ENCODE data around the gene MTAP.
A peak's percentile ranks its signal among the peaks of the same experiment; 100 is the strongest.

MTAP gene

GRCh38 chr9:21804791-21805190 is 2.4 kb downstream of the MTAP start:
- no peak for DNase-seq (ENCODE audit: low read depth in 3 of 3)

GRCh38 chr9:21806644-21807043 is 4.2 kb downstream of the MTAP start:
- DNase-seq (ENCODE audit: low read depth in 3 of 3): no peak

GRCh38 chr9:21810388-21810787 is 8.0 kb downstream of the MTAP start:
- DNase-seq (ENCODE audit: low read depth in 3 of 3): no peak

GRCh38 chr9:21810881-21811280 is 8.4 kb downstream of the MTAP start:
- no peak for DNase-seq (ENCODE audit: low read depth in 3 of 3)

GRCh38 chr9:21811914-21812313 is 9.5 kb downstream of the MTAP start:
- DNase-seq (ENCODE audit: low read depth in 3 of 3): no peak

- no peak for DNase-seq (ENCODE audit: low read depth in 3 of 3)
Observed at GRCh38 chr9:21812415-21812814, 10.0 kb downstream of the MTAP start.

GRCh38 chr9:21812946-21813568 is 10.6 kb downstream of the MTAP start:
- peak; percentile 34 to 52 (median 46) for DNase-seq (ENCODE audit: low read depth in 3 of 3)

GRCh38 chr9:21813575-21814473 is 11.4 kb downstream of the MTAP start:
- DNase-seq (ENCODE audit: low read depth in 3 of 3): no peak

- no peak for DNase-seq (ENCODE audit: low read depth in 3 of 3)
Observed at GRCh38 chr9:21815643-21816042, 13.2 kb downstream of the MTAP start.

GRCh38 chr9:21817176-21817575 is 14.7 kb downstream of the MTAP start:
- no peak for DNase-seq (ENCODE audit: low read depth in 3 of 3)

- no peak for DNase-seq (ENCODE audit: low read depth in 3 of 3)
Observed at GRCh38 chr9:21825637-21826036, 23.2 kb downstream of the MTAP start.

- no peak for DNase-seq (ENCODE audit: low read depth in 3 of 3)
Observed at GRCh38 chr9:21828853-21829410, 26.5 kb downstream of the MTAP start.

- DNase-seq (ENCODE audit: low read depth in 3 of 3): no peak
Observed at GRCh38 chr9:21830589-21830988, 28.2 kb downstream of the MTAP start.

- peak in 2 of 3 donors; percentile 19 to 28 for DNase-seq (ENCODE audit: low read depth in 3 of 3)
Observed at GRCh38 chr9:21831841-21832509, 29.5 kb downstream of the MTAP start.

GRCh38 chr9:21833090-21833801 is 30.8 kb downstream of the MTAP start:
- no peak for DNase-seq (ENCODE audit: low read depth in 3 of 3)

GRCh38 chr9:21835121-21835520 is 32.7 kb downstream of the MTAP start:
- DNase-seq (ENCODE audit: low read depth in 3 of 3): no peak

GRCh38 chr9:21836437-21837161 is 34.2 kb downstream of the MTAP start:
- no peak for DNase-seq (ENCODE audit: low read depth in 3 of 3)

- DNase-seq (ENCODE audit: low read depth in 3 of 3): no peak
Observed at GRCh38 chr9:21837501-21837900, 35.1 kb downstream of the MTAP start.

- DNase-seq (ENCODE audit: low read depth in 3 of 3): no peak
Observed at GRCh38 chr9:21840647-21841046, 38.2 kb downstream of the MTAP start.

- no peak for DNase-seq (ENCODE audit: low read depth in 3 of 3)
Observed at GRCh38 chr9:21841133-21841532, 38.7 kb downstream of the MTAP start.

- DNase-seq (ENCODE audit: low read depth in 3 of 3): no peak
Observed at GRCh38 chr9:21848615-21849014, 46.2 kb downstream of the MTAP start.
